HepG2 (cell line): Measurements from ENCODE around the gene LAMB2. TPM values are rescaled to one million over a fixed set of nuclear protein-coding genes. Genes with fewer than 3 reads are reported as not detected.

Experiments used
- ATF6 ChIP-seq: sonication (generic); formaldehyde crosslinking; conservative IDR thresholded peaks from 2 replicates; pipeline ENCODE4 v1.4.0; 2020; ENCODE audit warnings: missing genetic modification reagents
- ATF7-NPFF ChIP-seq: sonication (generic); formaldehyde crosslinking; IDR thresholded peaks from 2 replicates; pipeline ENCODE4 v1.8.1; 2023; ENCODE audit warnings: mild to moderate bottlenecking, low read depth, missing genetic modification reagents, moderate library complexity
- GTF2F1 ChIP-seq: fragments of 150-350 bp; IDR thresholded peaks from 2 replicates; pipeline ENCODE4 v1.6.1; 2014; ENCODE audit warnings: low read length
- HOXA7 ChIP-seq: sonication (generic); formaldehyde crosslinking; IDR thresholded peaks from 2 replicates; pipeline ENCODE4 v1.8.1; 2022; ENCODE audit warnings: mild to moderate bottlenecking, missing genetic modification reagents, moderate library complexity
- KDM4B ChIP-seq: sonication (generic); formaldehyde crosslinking; IDR thresholded peaks from 2 replicates; pipeline ENCODE4 v1.4.0; 2020; ENCODE audit warnings: missing genetic modification reagents
- KDM5B ChIP-seq: sonication (generic); formaldehyde crosslinking; IDR thresholded peaks from 2 replicates; pipeline ENCODE4 v1.4.0; 2020; ENCODE audit warnings: missing genetic modification reagents, mild to moderate bottlenecking, borderline replicate concordance
- MLXIP ChIP-seq: sonication (generic); formaldehyde crosslinking; IDR thresholded peaks from 2 replicates; pipeline ENCODE4 v1.9.0; 2021; ENCODE audit warnings: missing genetic modification reagents, borderline replicate concordance
- PHF5A ChIP-seq: IDR thresholded peaks from one replicate; pipeline ENCODE4 v1.6.1; 2018; ENCODE audit warnings: low read depth, missing genetic modification reagents; ENCODE audit not compliant: unreplicated experiment
- RARG ChIP-seq: sonication (generic); formaldehyde crosslinking; IDR thresholded peaks from 2 replicates; pipeline ENCODE4 v1.4.0; 2020; ENCODE audit warnings: low read depth, mild to moderate bottlenecking, missing genetic modification reagents
- REPIN1 ChIP-seq: sonication (generic); formaldehyde crosslinking; IDR thresholded peaks from 2 replicates; pipeline ENCODE4 v1.8.0; 2022; ENCODE audit warnings: missing genetic modification reagents, low read depth, mild to moderate bottlenecking, borderline replicate concordance
- REXO4 ChIP-seq: sonication (generic); formaldehyde crosslinking; IDR thresholded peaks from 2 replicates; pipeline ENCODE4 v1.8.0; 2022; ENCODE audit warnings: missing genetic modification reagents, mild to moderate bottlenecking, borderline replicate concordance
- RFX1 ChIP-seq: fragments of 450-650 bp; IDR thresholded peaks from 2 replicates; pipeline ENCODE4 v1.6.1; 2017
- SMYD3 ChIP-seq: sonication (generic); formaldehyde crosslinking; IDR thresholded peaks from 2 replicates; pipeline ENCODE4 v1.8.1; 2023; ENCODE audit warnings: mild to moderate bottlenecking, missing genetic modification reagents
- SNAPC5 ChIP-seq: sonication (generic); formaldehyde crosslinking; IDR thresholded peaks from 2 replicates; pipeline ENCODE4 v1.8.1; 2023; ENCODE audit warnings: mild to moderate bottlenecking, missing genetic modification reagents, borderline replicate concordance
- ZNF138 ChIP-seq: sonication (generic); formaldehyde crosslinking; IDR thresholded peaks from 2 replicates; pipeline ENCODE4 v1.5.0; 2020; ENCODE audit warnings: mild to moderate bottlenecking, low read depth, missing genetic modification reagents
- ZNF563 ChIP-seq: sonication (generic); formaldehyde crosslinking; IDR thresholded peaks from 2 replicates; pipeline ENCODE4 v1.8.0; 2022; ENCODE audit warnings: mild to moderate bottlenecking, moderate library complexity, missing genetic modification reagents
- ZNF780A ChIP-seq: sonication (generic); formaldehyde crosslinking; IDR thresholded peaks from 2 replicates; pipeline ENCODE4 v1.8.0; 2022; ENCODE audit warnings: mild to moderate bottlenecking, missing genetic modification reagents, moderate library complexity
- ZNF790 ChIP-seq: sonication (generic); formaldehyde crosslinking; IDR thresholded peaks from 2 replicates; pipeline ENCODE4 v1.8.0; 2022; ENCODE audit warnings: missing genetic modification reagents, mild to moderate bottlenecking, borderline replicate concordance
- ZSCAN31 ChIP-seq: sonication (generic); formaldehyde crosslinking; IDR thresholded peaks from 2 replicates; pipeline ENCODE4 v1.5.0; 2020; ENCODE audit warnings: low read depth, mild to moderate bottlenecking, missing genetic modification reagents
- ZSCAN9 ChIP-seq: IDR thresholded peaks from 2 replicates; pipeline ENCODE4 v1.6.1; 2016; ENCODE audit warnings: borderline replicate concordance
- polyA plus RNA-seq, 8 experiments: library from polyadenylated mRNA; depleted of rRNA in 3 of 8; stranded (reverse) in 7 of 8; unstranded in 1 of 8; fragments of >200 nt; fragmentation: Illumina TruSeq in 4 of 8; extraction: Trizol in 4 of 8; gene quantifications; 2 replicates each; pipeline versions ENCODE4 v1.2.1 to v1.2.3, GENCODE V29; 2011 to 2016; ENCODE audit warnings: low read depth in 4 of 8, missing spikeins in 1 of 8, mixed read lengths in 1 of 8; ENCODE audit not compliant: insufficient read depth in 1 of 8
- total RNA-seq, 5 experiments: library from RNA; depleted of rRNA; stranded (reverse); fragments of >200 nt; fragmentation: Illumina TruSeq; extraction: Trizol; gene quantifications; 2 replicates each; pipeline ENCODE4 v1.2.3, GENCODE V29; 2016; ENCODE audit warnings: low read depth in 1 of 5

LAMB2 gene
- total and polyA plus RNA-seq, 2 of the 13 experiments (the other 11 are each of a cell fraction or from before 2014, with no cell fraction given): 208 to 443 TPM

DNA sequence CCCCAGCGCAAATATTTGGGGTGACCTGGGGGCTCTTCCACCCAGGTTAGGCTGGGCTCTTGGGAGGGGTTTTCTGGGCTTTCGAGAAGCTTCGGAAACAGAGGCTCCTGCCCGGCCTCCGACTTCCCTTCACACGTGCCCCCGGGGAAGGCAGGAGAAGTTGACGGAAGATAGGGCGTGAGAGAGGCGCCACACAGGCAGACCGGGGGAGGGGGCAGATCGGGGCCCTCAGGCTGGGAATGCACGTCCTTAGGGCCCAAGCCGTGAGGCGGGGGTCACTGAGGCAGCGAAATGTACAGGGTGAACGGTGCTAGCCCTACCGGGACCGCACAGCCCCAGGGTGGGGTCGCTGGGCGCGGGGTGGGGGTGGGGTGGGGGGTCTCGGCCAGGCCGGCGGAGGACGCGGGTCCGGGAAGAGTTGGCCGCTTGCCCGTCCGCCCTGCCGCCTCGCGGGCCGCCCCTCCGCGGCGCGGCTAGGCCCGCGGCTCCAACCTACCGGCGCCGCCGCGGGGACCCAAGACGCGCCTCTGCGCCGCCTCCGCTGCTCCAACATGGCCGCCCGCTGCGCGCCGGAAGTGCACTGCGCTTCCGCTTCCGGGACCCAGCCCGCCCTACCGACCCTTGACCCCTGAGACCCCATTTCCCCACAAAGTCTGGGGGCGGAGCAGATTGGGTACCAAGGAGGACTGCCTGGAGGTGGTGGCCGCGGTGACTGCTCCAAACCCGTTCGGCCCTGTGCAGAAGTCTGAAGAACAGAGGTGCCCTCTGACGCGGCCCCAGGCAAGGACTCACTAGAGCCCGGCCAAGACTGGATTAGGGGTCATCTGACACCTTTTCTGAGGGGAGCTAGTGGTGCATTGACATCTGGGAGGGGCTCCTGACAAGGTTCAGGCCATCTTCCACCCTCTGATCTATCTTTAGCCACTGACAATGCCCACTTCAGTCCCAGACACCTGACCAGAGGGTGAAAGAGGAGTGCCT, 33.2 kb upstream of the LAMB2 start, which contains the start of gene CCDC71 (continued):
- TF ChIP-seq RFX1: no peak
- peak; percentile 53; the same call in 1 of the 2 replicates for TF ChIP-seq ZNF790 (CRISPR knock-in tag)
- TF ChIP-seq KDM5B (CRISPR knock-in tag): peak; percentile 23; the same call in 1 of the 2 replicates
- no peak for TF ChIP-seq SNAPC5 (CRISPR knock-in tag)
- TF ChIP-seq KDM4B (CRISPR knock-in tag): peak; percentile 38; the same call in 1 of the 2 replicates
- TF ChIP-seq ZNF780A (CRISPR knock-in tag): no peak
- no peak for TF ChIP-seq HOXA7 (CRISPR knock-in tag)
- peak; percentile 63 for TF ChIP-seq PHF5A (CRISPR knock-in tag)
- no peak for TF ChIP-seq SMYD3 (CRISPR knock-in tag)
- peak; percentile 64; the same call in 1 of the 2 replicates for TF ChIP-seq ZNF563
- TF ChIP-seq RARG (CRISPR knock-in tag): no peak
- no peak for TF ChIP-seq ZSCAN31 (CRISPR knock-in tag)
- TF ChIP-seq ZSCAN9 (CRISPR knock-in tag): no peak; the same call in 1 of the 2 replicates
- TF ChIP-seq REXO4 (CRISPR knock-in tag): no peak
- no peak for TF ChIP-seq GTF2F1
- TF ChIP-seq MLXIP: no peak
- TF ChIP-seq ZNF138 (CRISPR knock-in tag): peak; percentile 43; the same call in 1 of the 2 replicates
- TF ChIP-seq ATF6 (CRISPR knock-in tag): no peak
- TF ChIP-seq ATF7-NPFF (CRISPR knock-in tag): no peak
- TF ChIP-seq REPIN1 (CRISPR knock-in tag): no peak
